ENCODE results near the gene UBR3.

DNA sequence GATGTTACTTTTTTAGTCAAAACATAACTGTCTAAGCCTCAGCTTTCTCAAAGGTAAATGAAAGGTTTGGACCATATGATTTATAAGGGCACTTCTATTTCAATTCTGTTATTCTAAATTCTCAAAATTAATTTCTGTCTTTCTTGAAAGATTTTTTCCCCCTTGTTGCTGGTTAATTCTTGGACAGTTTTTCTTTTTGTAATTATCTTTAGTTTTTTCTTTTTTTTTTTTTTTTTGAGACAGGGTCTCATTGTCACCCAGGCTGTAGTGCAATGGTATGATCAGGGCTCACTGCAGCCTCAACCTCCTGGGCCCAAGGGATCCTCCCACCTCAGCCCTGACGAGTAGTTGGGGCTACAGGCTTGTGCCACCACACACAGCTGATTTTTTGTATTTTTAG is 229.6 kb downstream of the UBR3 start:
- TF ChIP-seq GATA3 (IDR thresholded peaks at IDR 0.05; ENCODE audit: low read depth, low read length) (no peak), GATA2 (IDR thresholded peaks at IDR 0.05; ENCODE audit: low read depth, low read length) (no peak)

Data from SH-SY5Y (cell line).